Natural killer cell treated with Interleukin-12 subunit alpha and Interleukin-12 subunit beta and Interleukin-15 and Interleukin-18, amount 100 ng/mL, for 72 hours (primary cell): Measurements from ENCODE around the gene MACROD2. TPM values are rescaled to one million over a fixed set of nuclear protein-coding genes. Genes with fewer than 3 reads are reported as not detected.
"Not testable (repeated sequence)": the region's sequence is repeated elsewhere in the genome, so short reads cannot be mapped to it uniquely, and the experiment has no call there.

Experiments used
- ATAC-seq, 2 donors: fragments of 150-1000 bp; cut with Tn5 transposase in 1 of 2; sonication (Bioruptor Pico), chemical (Tn5 transposase) in 1 of 2; 2 replicates each; pipeline ENCODE4 v1.10.0; 2021
- DNase-seq: peaks from one replicate; pipeline ENCODE4 v3.0.0; 2022; ENCODE audit warnings: low spot score
- H3K27ac Mint-ChIP-seq, 2 donors: 1 replicate in 1 of 2; 2 replicates in 1 of 2; pipeline ENCODE4 v1.8.0; 2022; ENCODE audit warnings: mixed read lengths in 2 of 2, mild to moderate bottlenecking in 1 of 2, moderate library complexity in 1 of 2
- H3K27me3 Mint-ChIP-seq, 2 donors: 1 replicate in 1 of 2; 2 replicates in 1 of 2; pipeline ENCODE4 v1.8.0; 2022; ENCODE audit warnings: mixed read lengths in 2 of 2
- H3K36me3 Mint-ChIP-seq: one replicate; pipeline ENCODE4 v1.8.0; 2022; ENCODE audit warnings: mixed read lengths
- H3K4me1 Mint-ChIP-seq, 2 donors: 1 replicate in 1 of 2; 2 replicates in 1 of 2; pipeline ENCODE4 v1.8.0; 2022; ENCODE audit warnings: low read depth in 2 of 2, mixed read lengths in 2 of 2, mild to moderate bottlenecking in 1 of 2
- H3K4me3 Mint-ChIP-seq: one replicate; pipeline ENCODE4 v1.8.0; 2022; ENCODE audit warnings: mixed read lengths
- H3K9me3 Mint-ChIP-seq: 2 replicates; pipeline ENCODE4 v1.8.0; 2022; ENCODE audit warnings: mixed read lengths
- total RNA-seq, 2 donors: library from RNA; stranded (reverse); gene quantifications; one replicate each; pipeline ENCODE4 v1.2.3, GENCODE V29; 2022

The MACROD2 gene
- total RNA-seq, 2 donors from 2014 or later, result not detected

- Mint-ChIP-seq H3K4me1 (no peaks in the 10 kb centered on the region), H3K4me3 (no peak overlapping the region), H3K27me3 (no peaks in the 10 kb centered on the region), H3K27ac (no peak overlapping the region), H3K36me3 (peaks cover 11% of the 10 kb centered on the region), H3K9me3 (peaks cover 13% of the 10 kb centered on the region)
- DNase-seq (no peak), ATAC-seq (no peak)
Measured at GRCh38 chr20:14178952-14179351, 183.6 kb downstream of the MACROD2 start.

- Mint-ChIP-seq H3K4me1 (no peaks in the 10 kb centered on the region), H3K36me3 (no peaks in the 10 kb centered on the region), H3K27ac (no peak overlapping the region), H3K27me3 (no peaks in the 10 kb centered on the region), H3K4me3 (no peak overlapping the region), H3K9me3 (peaks cover 27% of the 10 kb centered on the region)
- DNase-seq (no peak), ATAC-seq (no peak)
Measured at GRCh38 chr20:14189794-14190402, 194.6 kb downstream of the MACROD2 start.

DNA sequence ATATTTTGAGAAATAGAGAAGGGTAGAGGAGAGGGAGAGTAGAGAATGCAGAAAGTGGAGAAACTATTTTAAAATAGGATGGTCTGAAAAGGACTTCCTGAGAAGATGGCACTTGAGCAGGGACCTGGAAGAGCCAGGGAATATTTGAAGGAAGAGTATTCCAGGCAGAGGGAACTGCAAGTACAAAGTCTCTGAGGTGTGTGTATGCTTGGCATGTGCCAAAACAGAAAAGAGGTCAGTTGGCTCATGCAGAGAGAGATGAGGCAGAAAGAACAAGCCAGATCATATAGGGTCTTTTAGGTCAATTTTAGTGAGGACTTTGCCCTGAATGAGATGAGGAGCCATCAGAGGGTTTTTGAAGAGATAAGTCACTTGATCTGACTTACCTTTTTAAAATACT lies 196.2 kb downstream of the MACROD2 start:
- Mint-ChIP-seq H3K9me3 (peaks cover 30% of the 10 kb centered on the region), H3K27me3 (no peaks in the 10 kb centered on the region), H3K27ac (no peak overlapping the region), H3K36me3 (no peaks in the 10 kb centered on the region), H3K4me1 (no peaks in the 10 kb centered on the region), H3K4me3 (no peak overlapping the region)
- ATAC-seq (no peak), DNase-seq (no peak)

- peaks cover 27% of the 10 kb centered on the region for H3K9me3 Mint-ChIP-seq
- peaks cover 5% of the 10 kb centered on the region for H3K36me3 Mint-ChIP-seq
- no peak overlapping the region for H3K4me3 Mint-ChIP-seq
- H3K27me3 Mint-ChIP-seq, result no peaks in the 10 kb centered on the region
- ATAC-seq (no peak), DNase-seq (no peak)
- no peak overlapping the region for H3K27ac Mint-ChIP-seq
- H3K4me1 Mint-ChIP-seq, result no peaks in the 10 kb centered on the region
Measured at GRCh38 chr20:14193443-14193842, 198.1 kb downstream of the MACROD2 start.

DNA sequence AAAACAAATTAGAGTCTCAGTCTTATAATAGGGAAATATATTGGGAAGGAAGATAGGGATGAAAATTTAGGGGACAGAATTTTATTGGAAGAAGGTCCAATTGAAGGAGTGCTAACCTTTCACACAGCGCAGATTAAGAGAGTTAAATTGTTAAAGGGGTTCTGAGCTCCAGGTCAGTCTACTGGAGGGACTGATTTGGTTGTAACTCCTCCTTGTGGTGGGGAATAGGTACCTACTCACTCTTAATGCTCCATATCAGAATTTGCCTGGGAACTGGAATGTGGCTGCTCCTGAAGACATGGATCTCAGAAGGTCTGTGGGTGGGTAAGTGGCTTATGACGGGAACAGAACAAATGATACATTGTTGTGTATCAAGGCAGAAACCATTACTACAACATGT lies 198.6 kb downstream of the MACROD2 start:
- Mint-ChIP-seq H3K4me3 (no peak overlapping the region), H3K27me3 (no peaks in the 10 kb centered on the region), H3K4me1 (no peaks in the 10 kb centered on the region), H3K36me3 (peaks cover 5% of the 10 kb centered on the region), H3K27ac (no peak overlapping the region), H3K9me3 (peaks cover 32% of the 10 kb centered on the region)
- no peak for ATAC-seq
- no peak for DNase-seq

- DNase-seq (no peak), ATAC-seq (no peak)
- peaks cover 29% of the 10 kb centered on the region for H3K9me3 Mint-ChIP-seq
- H3K36me3 Mint-ChIP-seq, result peaks cover 5% of the 10 kb centered on the region
- H3K27me3 Mint-ChIP-seq, result no peaks in the 10 kb centered on the region
- no peak overlapping the region for H3K4me3 Mint-ChIP-seq
- no peaks in the 10 kb centered on the region for H3K4me1 Mint-ChIP-seq
- H3K27ac Mint-ChIP-seq, result no peak overlapping the region
Measured at GRCh38 chr20:14197097-14197496, 201.8 kb downstream of the MACROD2 start.

GRCh38 chr20:14198416-14198815 lies 203.1 kb downstream of the MACROD2 start:
- Mint-ChIP-seq H3K27me3 (no peaks in the 10 kb centered on the region), H3K9me3 (peaks cover 28% of the 10 kb centered on the region), H3K4me3 (no peak overlapping the region), H3K27ac (no peak overlapping the region), H3K4me1 (no peaks in the 10 kb centered on the region), H3K36me3 (peaks cover 5% of the 10 kb centered on the region)
- ATAC-seq (no peak), DNase-seq (no peak)

GRCh38 chr20:14199111-14199510 lies 203.8 kb downstream of the MACROD2 start:
- Mint-ChIP-seq H3K27me3 (no peaks in the 10 kb centered on the region), H3K36me3 (peaks cover 5% of the 10 kb centered on the region), H3K4me1 (no peaks in the 10 kb centered on the region), H3K27ac (no peak overlapping the region), H3K4me3 (no peak overlapping the region), H3K9me3 (peaks cover 26% of the 10 kb centered on the region)
- DNase-seq, result no peak
- no peak for ATAC-seq

GRCh38 chr20:14203657-14204056 lies 208.3 kb downstream of the MACROD2 start:
- ATAC-seq (peak in 1 of 2 donors; percentile 40), DNase-seq (no peak)
- Mint-ChIP-seq H3K4me3 (no peak overlapping the region), H3K36me3 (no peaks in the 10 kb centered on the region), H3K4me1 (no peaks in the 10 kb centered on the region), H3K27me3 (no peaks in the 10 kb centered on the region), H3K27ac (no peak overlapping the region), H3K9me3 (peaks cover 17% of the 10 kb centered on the region)

DNA sequence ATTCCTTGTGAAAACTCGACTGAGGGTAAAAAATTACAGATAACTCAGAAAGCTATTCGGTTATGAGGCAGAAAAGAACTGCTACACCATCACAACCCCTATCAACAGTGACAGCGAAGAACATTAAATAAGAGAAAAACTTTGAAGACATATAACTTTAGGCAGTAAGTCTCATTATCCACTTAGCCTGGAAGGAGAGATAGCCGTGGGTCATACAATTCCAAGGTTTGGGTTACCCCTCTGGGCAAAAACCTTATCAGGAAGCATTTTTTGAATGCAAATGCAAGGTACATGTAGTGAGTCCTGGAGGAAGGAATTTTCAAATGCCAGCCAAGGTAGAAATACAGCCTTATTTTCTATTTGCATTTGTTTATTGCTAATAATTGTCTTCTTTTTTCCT lies 212.3 kb downstream of the MACROD2 start:
- Mint-ChIP-seq H3K4me1 (no peaks in the 10 kb centered on the region), H3K27ac (no peak overlapping the region), H3K4me3 (no peak overlapping the region), H3K27me3 (no peaks in the 10 kb centered on the region), H3K9me3 (peaks cover 9% of the 10 kb centered on the region), H3K36me3 (peaks cover 4% of the 10 kb centered on the region)
- DNase-seq (no peak), ATAC-seq (no peak)

- no peak for ATAC-seq
- Mint-ChIP-seq H3K9me3 (peaks cover 3% of the 10 kb centered on the region), H3K4me3 (no peak overlapping the region), H3K36me3 (peaks cover 4% of the 10 kb centered on the region), H3K27me3 (no peaks in the 10 kb centered on the region), H3K27ac (no peak overlapping the region), H3K4me1 (no peaks in the 10 kb centered on the region)
- no peak for DNase-seq
Measured at GRCh38 chr20:14208956-14209355, 213.6 kb downstream of the MACROD2 start.

DNA sequence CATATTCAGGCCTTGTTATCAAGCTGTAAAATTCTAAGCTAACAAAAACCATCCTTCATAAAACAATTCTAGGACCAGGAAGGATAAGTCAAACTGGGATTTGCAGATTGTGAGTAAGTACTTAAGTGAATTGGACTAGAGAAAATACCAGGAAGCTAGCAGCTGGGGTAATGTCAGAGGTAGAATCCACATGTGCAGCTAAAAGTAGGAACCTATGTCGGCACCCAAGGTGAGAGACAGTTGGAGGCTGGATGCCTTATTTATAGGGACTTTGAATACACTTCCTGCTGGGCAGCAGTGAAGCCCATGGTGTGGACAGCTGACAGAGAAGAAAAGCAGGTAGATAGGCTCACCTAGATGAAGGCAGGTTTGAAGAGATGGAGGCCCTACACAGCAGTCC lies 214.8 kb downstream of the MACROD2 start:
- no peaks in the 10 kb centered on the region for H3K4me1 Mint-ChIP-seq
- no peaks in the 10 kb centered on the region for H3K27me3 Mint-ChIP-seq
- ATAC-seq (no peak), DNase-seq (no peak)
- no peak overlapping the region for H3K27ac Mint-ChIP-seq
- peaks cover 3% of the 10 kb centered on the region for H3K9me3 Mint-ChIP-seq
- no peak overlapping the region for H3K4me3 Mint-ChIP-seq
- H3K36me3 Mint-ChIP-seq, result peaks cover 4% of the 10 kb centered on the region

- Mint-ChIP-seq H3K9me3 (peaks cover 19% of the 10 kb centered on the region), H3K4me1 (no peaks in the 10 kb centered on the region), H3K27me3 (no peaks in the 10 kb centered on the region), H3K4me3 (no peak overlapping the region), H3K36me3 (peaks cover 10% of the 10 kb centered on the region), H3K27ac (no peak overlapping the region)
- no peak for ATAC-seq
- no peak for DNase-seq
Measured at GRCh38 chr20:14214046-14214445, 218.7 kb downstream of the MACROD2 start.

DNA sequence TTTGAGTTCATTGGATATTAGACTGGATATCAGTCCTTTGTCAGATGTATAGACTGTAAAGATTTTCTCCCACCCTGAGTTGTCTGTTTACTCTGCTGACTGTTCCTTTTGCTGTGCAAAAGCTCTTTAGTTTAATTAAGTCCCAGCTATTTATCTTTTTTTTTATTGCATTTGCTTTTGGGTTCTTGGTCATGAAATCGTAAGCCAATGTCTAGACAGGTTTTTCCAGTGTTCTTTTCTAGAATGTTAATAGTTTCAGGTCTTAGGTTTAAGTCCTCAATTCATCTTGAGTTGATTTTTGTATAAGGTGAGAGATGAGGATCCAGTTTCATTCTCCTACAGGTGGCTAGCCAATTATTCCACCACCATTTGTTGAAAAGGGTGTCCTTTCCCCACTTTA lies 220.6 kb downstream of the MACROD2 start:
- H3K27ac Mint-ChIP-seq, H3K27me3 Mint-ChIP-seq, ATAC-seq, H3K4me3 Mint-ChIP-seq, H3K4me1 Mint-ChIP-seq, DNase-seq, H3K36me3 Mint-ChIP-seq: not testable (repeated sequence)
- H3K9me3 Mint-ChIP-seq, result peaks cover 22% of the 10 kb centered on the region

DNA sequence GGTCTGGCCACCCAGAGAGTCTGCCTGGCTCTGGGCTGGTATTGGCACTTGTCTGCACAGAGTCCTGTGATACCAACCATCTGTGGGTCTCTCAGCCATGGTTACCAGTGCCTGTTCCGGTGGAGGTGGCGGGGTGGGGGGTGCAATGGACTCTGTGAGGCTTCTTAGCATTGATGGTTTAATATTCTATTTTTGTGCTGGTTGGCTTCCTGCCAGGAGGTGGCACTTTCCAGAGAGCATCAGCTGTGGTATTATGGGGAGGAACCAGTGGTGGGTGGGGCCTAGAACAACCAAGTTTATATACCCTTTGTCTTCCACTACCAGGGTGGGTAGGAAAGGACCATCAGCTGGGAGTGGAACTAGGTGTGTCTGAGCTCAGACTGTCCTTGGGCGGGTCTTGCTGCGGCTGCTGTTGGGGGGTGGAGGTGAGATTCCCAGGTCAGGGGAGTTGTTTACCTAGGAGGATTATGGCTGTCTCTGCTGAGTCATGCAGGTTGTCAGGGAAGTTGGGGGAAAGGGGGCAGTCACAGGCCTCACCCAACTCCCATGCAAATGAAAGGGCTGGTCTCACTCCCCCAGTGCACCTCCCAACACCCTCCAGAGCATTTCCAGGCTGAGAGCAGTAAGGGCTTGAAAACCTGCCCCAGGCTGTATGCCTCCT lies 224.6 kb downstream of the MACROD2 start:
- Mint-ChIP-seq H3K36me3 (peaks cover 6% of the 10 kb centered on the region), H3K4me1 (no peaks in the 10 kb centered on the region)

More for the DNA sequence above, 224.6 kb downstream of the MACROD2 start:
- DNase-seq, result no peak
- H3K9me3 Mint-ChIP-seq, result peaks cover 26% of the 10 kb centered on the region
- no peak for ATAC-seq
- no peaks in the 10 kb centered on the region for H3K27me3 Mint-ChIP-seq
- H3K4me3 Mint-ChIP-seq, result no peak overlapping the region
- H3K27ac Mint-ChIP-seq, result no peak overlapping the region
